COLO829 (cell line): ENCODE measurements around the gene KCNC1.
A peak's percentile ranks its signal among the peaks of the same experiment; 100 is the strongest.

Source experiments
- DNase-seq: peaks from one replicate; pipeline ENCODE4 v3.0.0; 2012; ENCODE audit warnings: low spot score

The KCNC1 gene

GRCh38 chr11:17792161-17792560 lies 57.6 kb downstream of the KCNC1 start:
- DNase-seq, result no peak

DNA sequence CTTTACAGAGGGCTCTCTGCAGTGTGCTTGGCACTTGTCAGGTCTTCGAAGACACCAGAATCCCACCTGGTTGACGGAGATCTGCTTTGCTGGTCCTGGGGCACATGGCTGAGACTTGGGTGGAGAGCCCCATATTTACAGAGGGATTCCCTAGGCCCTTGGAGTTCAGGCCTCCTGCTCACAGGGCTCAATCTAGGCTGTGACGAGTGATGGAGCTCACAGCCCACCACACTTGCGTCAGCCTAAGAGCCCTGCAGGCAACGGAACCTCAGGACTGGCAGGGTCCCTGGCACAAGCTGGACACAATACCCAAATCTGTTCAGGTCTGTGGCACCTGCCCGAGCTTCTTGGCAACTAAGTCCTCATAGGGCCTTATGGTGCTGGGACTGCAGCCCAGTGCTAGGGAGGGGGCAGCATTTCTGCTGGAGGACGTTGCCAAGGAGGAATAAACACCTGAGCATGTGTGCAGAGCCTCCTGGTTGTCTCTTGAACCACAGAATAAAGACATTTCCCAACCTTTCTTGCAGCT lies 59.1 kb downstream of the KCNC1 start:
- no peak for DNase-seq

DNA sequence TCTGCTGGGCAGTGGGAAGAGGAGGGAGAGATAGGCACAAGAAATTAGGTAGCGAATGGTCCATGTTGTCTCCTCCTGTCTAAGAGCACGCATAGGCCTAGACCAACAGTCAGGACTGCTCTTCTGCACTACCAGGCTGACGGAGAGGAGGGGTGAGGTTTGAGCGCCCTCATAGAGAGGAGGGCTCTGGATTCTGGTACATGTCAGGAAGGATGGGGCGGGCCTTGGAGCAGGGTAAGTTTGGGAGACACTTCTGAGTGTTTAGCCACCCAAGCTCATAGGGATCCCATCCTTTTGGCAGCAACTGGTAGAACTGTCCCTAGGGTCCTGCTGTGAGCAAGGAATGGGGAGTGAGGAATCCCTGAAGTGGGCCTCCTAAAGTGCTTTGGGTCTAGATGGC lies 60.4 kb downstream of the KCNC1 start:
- DNase-seq, result no peak

- no peak for DNase-seq
Measured at GRCh38 chr11:17796154-17796553, 61.6 kb downstream of the KCNC1 start.

DNA sequence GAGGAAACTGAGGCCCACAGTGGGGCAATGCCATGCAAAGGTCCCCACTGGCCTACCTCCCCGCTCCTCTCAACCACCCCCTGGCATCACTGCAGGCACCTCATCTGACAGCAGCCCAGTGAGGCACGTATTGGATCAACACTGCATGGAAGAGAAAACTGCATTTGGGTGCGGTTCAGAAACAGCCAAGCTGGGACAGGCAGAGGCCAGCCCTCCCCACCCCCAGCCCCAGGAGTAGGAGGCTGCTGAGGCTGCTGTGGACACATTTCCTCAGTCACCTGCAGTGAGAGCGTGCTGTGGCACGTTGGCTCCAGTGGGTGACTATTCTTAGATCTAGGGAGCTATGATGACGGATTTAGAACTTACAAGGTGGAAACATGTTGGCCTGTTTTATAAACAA lies 63.7 kb downstream of the KCNC1 start:
- no peak for DNase-seq

- no peak for DNase-seq
Measured at GRCh38 chr11:17798716-17799115, 64.1 kb downstream of the KCNC1 start.

- DNase-seq, result no peak
Measured at GRCh38 chr11:17799147-17799546, 64.6 kb downstream of the KCNC1 start.

GRCh38 chr11:17801166-17801565 lies 66.6 kb downstream of the KCNC1 start:
- no peak for DNase-seq

GRCh38 chr11:17802491-17802890 lies 67.9 kb downstream of the KCNC1 start:
- DNase-seq, result no peak

DNA sequence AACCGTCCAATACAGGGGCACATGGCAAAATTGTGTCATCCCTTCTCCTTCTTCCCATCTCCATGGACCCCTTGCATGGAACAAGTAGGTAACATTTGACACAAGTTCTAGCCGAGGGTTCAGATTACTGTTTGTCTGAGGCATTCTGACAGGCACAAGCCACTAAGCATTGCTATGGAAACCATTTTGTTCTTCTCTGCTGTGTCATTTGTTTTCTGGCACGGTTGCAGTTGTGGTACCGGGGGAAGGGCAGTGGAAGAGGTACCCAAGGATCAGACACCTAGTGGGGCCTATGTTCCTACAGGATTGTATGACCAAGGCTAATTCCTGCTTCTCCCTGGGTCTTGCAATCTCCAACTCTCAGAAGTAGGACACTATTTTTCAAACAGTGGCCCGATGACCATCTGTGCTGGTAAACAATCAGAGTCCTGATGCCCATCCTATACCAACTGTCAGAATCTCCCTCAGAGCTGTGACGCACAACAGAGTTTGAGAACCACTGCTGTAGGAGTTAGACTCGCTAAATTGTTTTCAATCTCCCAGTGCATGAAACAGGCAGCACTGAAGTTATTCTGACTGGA lies 69.3 kb downstream of the KCNC1 start:
- no peak for DNase-seq

DNA sequence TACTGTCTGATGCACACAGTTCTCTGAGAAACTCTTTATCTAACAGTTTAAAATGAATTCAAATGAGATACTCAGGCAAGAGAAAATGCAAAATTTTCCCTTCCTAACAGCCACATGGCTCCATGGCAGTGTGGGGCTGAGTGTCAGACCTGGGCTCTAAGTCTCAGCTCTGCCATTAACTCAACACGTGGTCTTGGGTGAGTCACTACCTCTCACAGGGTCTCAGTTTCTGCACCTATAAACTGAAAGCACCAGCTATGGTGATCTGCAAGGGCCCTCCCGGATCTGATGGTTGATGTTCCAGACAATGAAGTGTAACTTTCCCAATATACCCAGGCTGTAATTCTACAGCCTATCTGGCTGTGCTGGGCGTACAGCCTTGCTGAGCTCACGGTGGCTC lies 70.5 kb downstream of the KCNC1 start:
- DNase-seq, result no peak

- no peak for DNase-seq
Measured at GRCh38 chr11:17805873-17806272, 71.3 kb downstream of the KCNC1 start.

- DNase-seq, result no peak
Measured at GRCh38 chr11:17807034-17807433, 72.5 kb downstream of the KCNC1 start.

DNA sequence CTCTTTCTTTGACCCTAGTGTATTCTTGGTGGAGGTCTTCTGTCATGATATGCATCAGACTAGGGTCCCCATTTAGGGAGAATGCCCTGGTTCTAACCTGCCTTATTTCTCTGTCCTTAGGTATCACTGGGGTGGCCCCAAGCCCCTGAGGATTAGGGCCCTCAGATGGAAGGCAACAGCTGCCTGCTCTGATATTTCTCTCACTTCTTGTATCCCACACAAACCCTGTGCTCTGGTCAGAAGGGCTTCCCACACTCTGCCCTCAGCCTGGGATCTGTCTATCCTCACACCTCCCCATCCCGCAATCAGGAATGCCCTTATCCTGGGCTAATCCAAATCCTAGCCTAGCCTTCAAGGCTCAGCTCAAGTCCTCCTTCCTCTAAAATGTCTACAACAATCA lies 75.5 kb downstream of the KCNC1 start:
- DNase-seq, result no peak

GRCh38 chr11:17810746-17811145 lies 76.2 kb downstream of the KCNC1 start:
- peak; percentile 91 for DNase-seq

GRCh38 chr11:17811352-17811751 lies 76.8 kb downstream of the KCNC1 start:
- no peak for DNase-seq

GRCh38 chr11:17812091-17812864 lies 77.7 kb downstream of the KCNC1 start:
- no peak for DNase-seq

GRCh38 chr11:17812865-17813187 lies 78.2 kb downstream of the KCNC1 start:
- DNase-seq, result no peak

GRCh38 chr11:17813391-17814059 lies 78.9 kb downstream of the KCNC1 start:
- no peak for DNase-seq

DNA sequence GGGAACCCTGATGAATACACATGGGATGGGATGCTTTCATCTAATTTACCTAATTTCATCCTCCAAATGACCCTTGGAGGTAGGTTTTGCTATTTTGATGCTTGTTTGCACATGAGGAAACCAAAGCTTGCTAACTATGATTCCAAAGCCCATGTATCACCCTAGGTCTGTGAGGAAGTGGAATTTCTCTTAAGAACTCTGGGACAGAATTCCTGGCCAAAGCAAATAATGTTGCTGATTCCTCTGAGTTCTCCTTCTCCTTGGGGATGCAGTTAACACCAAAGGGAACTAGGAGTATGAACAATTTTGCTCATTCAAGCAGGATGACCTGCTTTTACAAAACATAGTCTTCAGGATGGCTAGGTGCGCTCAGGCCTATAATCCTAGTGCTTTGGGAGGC lies 80.0 kb downstream of the KCNC1 start:
- no peak for DNase-seq

GRCh38 chr11:17816232-17816931 lies 81.8 kb downstream of the KCNC1 start:
- no peak for DNase-seq

DNA sequence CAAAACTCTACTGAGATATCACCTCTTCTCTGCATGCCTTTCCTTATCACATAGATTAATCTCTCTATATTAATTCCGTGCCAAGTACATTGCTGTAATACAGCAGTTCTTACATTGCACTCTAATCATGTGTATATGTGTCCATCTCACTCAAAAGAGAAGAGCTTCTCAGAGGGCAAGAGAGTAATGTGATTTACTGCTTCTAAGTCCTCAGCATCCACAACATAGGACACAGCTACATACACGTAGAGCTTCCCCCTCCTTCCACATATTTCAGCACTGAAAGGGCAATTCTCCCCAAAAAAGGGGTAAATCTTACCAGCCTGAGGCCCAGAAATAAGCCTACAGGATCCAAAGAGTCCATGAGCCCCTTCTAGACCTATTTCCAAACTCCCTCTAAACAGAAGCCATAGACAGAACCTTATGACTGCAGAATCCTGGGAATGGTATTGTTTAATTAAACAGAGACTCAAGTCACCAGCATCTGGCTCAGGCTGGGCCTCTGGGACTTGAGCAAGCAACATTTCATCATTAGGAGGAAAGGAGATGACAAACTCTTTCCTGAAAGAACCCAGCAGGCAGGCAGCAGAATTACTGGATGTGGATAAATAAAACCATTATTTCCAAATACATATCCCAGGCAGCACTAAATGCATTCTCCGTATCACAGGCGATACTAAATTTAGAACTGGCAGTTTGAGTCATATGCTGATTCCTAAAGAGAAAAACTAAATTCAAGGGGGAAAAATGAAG lies 87.2 kb downstream of the KCNC1 start:
- DNase-seq, result peak; percentile 56
